Calu3 (cell line): ENCODE data around the gene RAB40B. TPM values are rescaled to one million over a fixed set of nuclear protein-coding genes. Genes with fewer than 3 reads are reported as not detected.

Source experiments
- BruUV-seq: library from RNA; stranded (reverse); fragments of 400-500 nt; replicated peaks from 2 replicates; lab custom pipeline; 2021; lab: Mats Ljungman, UMichigan
- CTCF ChIA-PET: fragments of 300-600 bp; sonication (Branson Sonifier 250); formaldehyde crosslinking; loops from one replicate; lab custom pipeline; 2022; ENCODE audit warnings: antibody characterized with exemption; lab: Charles Lee
- DNase-seq: peaks from one replicate; pipeline ENCODE4 v3.0.0; 2022
- H3K27ac Mint-ChIP-seq: one replicate; pipeline ENCODE4 v1.8.0; 2022; ENCODE audit warnings: mixed read lengths; ENCODE audit not compliant: unreplicated experiment
- H3K27me3 Mint-ChIP-seq: one replicate; pipeline ENCODE4 v1.8.0; 2022; ENCODE audit warnings: mixed read lengths; ENCODE audit not compliant: unreplicated experiment
- H3K36me3 Mint-ChIP-seq: one replicate; pipeline ENCODE4 v1.8.0; 2022; ENCODE audit warnings: mild to moderate bottlenecking, moderate library complexity, mixed read lengths; ENCODE audit not compliant: insufficient read depth, unreplicated experiment
- H3K4me1 Mint-ChIP-seq: one replicate; pipeline ENCODE4 v1.8.0; 2022; ENCODE audit warnings: mild to moderate bottlenecking, low read depth, mixed read lengths; ENCODE audit not compliant: unreplicated experiment
- H3K4me3 Mint-ChIP-seq: one replicate; pipeline ENCODE4 v1.8.0; 2022; ENCODE audit warnings: mild to moderate bottlenecking, low read depth, moderate library complexity, mixed read lengths; ENCODE audit not compliant: unreplicated experiment
- H3K9me3 Mint-ChIP-seq: one replicate; pipeline ENCODE4 v1.8.0; 2022; ENCODE audit warnings: low read depth, mixed read lengths; ENCODE audit not compliant: unreplicated experiment
- intact Hi-C: fragments of 100-400 bp; cut with micrococcal nuclease; formaldehyde crosslinking; loops from one replicate; pipeline ENCODE4 v1.10.0; 2022; ENCODE audit not compliant: unreplicated experiment
- total RNA-seq: library from RNA; stranded (reverse); gene quantifications from 2 replicates; pipeline ENCODE4 v1.2.3, GENCODE V29; 2022
- TF ChIP-seq, protein P1 (sequence below): fragments of 200-600 bp; IDR thresholded peaks from one replicate; pipeline ENCODE4 v1.8.0; 2022; ENCODE audit warnings: antibody characterized with exemption; ENCODE audit not compliant: unreplicated experiment

RAB40B gene
- total RNA-seq, 1 experiment from 2014 or later = 21.9 TPM

DNA sequence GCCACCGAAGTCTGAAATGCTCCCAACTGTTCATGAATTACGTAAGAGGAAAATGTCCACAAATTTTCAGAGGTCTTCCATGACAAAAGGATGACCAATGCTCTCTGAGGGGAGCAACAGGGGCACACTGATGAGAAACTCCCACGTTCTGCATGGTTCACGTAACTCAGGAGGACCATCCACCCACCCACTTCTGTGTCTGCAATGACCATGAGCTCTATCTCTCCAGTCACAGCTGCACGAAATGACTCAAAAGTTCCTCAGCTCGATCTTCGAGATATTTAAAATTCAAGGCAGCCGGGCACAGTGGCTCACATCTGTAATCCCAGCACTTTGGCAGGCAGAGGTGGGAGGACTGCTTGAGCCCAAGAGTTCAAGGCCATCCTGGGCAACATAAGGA is 66.0 kb downstream of the RAB40B start:
- Mint-ChIP-seq H3K36me3 (peaks cover 65% of the 10 kb centered on the region), H3K4me1 (peaks cover 26% of the 10 kb centered on the region), H3K4me3 (no peak overlapping the region), H3K27ac (no peak overlapping the region), H3K27me3 (peaks cover 7% of the 10 kb centered on the region), H3K9me3 (peaks cover 3% of the 10 kb centered on the region)
- no peak for DNase-seq
- CTCF ChIA-PET = no interaction called here
- TF ChIP-seq, protein P1, sequence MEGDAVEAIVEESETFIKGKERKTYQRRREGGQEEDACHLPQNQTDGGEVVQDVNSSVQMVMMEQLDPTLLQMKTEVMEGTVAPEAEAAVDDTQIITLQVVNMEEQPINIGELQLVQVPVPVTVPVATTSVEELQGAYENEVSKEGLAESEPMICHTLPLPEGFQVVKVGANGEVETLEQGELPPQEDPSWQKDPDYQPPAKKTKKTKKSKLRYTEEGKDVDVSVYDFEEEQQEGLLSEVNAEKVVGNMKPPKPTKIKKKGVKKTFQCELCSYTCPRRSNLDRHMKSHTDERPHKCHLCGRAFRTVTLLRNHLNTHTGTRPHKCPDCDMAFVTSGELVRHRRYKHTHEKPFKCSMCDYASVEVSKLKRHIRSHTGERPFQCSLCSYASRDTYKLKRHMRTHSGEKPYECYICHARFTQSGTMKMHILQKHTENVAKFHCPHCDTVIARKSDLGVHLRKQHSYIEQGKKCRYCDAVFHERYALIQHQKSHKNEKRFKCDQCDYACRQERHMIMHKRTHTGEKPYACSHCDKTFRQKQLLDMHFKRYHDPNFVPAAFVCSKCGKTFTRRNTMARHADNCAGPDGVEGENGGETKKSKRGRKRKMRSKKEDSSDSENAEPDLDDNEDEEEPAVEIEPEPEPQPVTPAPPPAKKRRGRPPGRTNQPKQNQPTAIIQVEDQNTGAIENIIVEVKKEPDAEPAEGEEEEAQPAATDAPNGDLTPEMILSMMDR = no peak
- intact Hi-C loops = no loop called here
- BruUV-seq = no TSS peak

DNA sequence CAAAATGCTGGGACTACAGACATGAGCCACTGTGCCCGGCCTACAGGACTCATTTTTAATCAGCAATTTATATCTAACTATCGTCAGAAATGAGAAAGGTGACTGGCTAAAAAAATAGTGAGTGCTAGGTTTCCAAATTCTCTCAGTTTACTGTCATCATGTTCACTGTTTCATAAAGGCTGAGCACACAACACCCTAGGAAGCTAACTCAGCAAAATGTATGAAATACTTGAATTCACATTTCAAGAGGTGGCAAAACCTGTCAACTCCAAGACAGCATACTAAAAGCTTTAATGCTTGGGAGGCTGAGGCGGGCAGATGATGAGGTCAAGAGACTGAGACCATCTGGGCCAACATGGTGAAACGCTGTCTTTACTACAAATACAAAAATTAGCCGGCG is 67.0 kb downstream of the RAB40B start:
- H3K27me3 Mint-ChIP-seq = peaks cover under 1% of the 10 kb centered on the region
- DNase-seq = no peak
- no peaks in the 10 kb centered on the region for H3K9me3 Mint-ChIP-seq
- peaks cover 17% of the 10 kb centered on the region for H3K4me1 Mint-ChIP-seq
- H3K4me3 Mint-ChIP-seq = no peak overlapping the region
- TF ChIP-seq, protein P1 = no peak
- H3K36me3 Mint-ChIP-seq = peaks cover 65% of the 10 kb centered on the region
- H3K27ac Mint-ChIP-seq = no peak overlapping the region
- intact Hi-C loops = no loop called here
- BruUV-seq = no TSS peak
- CTCF ChIA-PET = no interaction called here

DNA sequence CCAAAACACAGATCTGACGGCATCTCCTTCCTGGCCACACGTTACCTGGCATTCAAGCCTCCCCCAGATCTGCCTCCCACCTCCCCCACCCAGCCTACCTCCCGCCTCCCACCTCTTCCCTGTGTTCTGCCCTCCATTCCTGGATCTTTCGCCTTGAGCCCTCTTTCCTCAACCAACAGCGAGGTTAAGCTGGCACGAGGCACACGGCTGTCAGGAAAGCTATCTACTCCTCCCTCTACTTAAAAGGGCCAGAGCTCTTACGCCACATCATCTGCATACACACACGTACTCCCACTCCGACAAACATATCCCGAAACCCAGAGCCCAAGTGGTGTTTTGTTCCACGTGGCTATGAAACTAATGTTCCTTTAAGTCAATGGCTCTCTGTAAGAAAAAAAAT is 68.3 kb downstream of the RAB40B start:
- Mint-ChIP-seq H3K27me3 (no peaks in the 10 kb centered on the region), H3K4me3 (no peak overlapping the region), H3K27ac (peak overlapping the region; percentile 75), H3K9me3 (no peaks in the 10 kb centered on the region), H3K36me3 (peaks cover 68% of the 10 kb centered on the region), H3K4me1 (peaks cover 8% of the 10 kb centered on the region)
- TF ChIP-seq, protein P1 = no peak
- intact Hi-C loops = no loop called here
- DNase-seq = no peak
- CTCF ChIA-PET = no interaction called here
- no TSS peak for BruUV-seq

DNA sequence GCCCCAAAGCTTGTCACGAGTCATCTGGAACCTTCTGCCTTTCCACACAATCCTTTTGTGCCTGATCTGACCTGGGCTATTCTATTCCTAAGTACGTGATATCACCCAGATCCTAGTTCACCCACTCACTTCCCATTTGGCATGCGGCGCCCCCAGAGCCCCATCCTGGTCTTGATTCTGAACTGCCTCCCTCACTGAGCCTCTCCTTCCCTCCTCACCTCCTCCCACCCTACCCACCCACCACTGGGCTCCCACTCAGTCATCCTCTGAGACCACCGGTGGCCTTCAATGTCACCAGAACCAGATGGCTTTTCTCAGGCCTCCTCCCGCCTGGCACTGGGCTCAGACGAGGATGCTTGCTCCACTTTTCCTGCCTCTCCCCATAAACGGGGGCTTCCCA is 68.8 kb downstream of the RAB40B start:
- Mint-ChIP-seq H3K9me3 (no peaks in the 10 kb centered on the region), H3K36me3 (peaks cover 71% of the 10 kb centered on the region), H3K4me3 (no peak overlapping the region), H3K4me1 (peaks cover 4% of the 10 kb centered on the region), H3K27me3 (no peaks in the 10 kb centered on the region), H3K27ac (no peak overlapping the region)
- intact Hi-C loops = no loop called here
- DNase-seq = no peak
- TF ChIP-seq, protein P1 = no peak
- no TSS peak for BruUV-seq
- CTCF ChIA-PET = no interaction called here

DNA sequence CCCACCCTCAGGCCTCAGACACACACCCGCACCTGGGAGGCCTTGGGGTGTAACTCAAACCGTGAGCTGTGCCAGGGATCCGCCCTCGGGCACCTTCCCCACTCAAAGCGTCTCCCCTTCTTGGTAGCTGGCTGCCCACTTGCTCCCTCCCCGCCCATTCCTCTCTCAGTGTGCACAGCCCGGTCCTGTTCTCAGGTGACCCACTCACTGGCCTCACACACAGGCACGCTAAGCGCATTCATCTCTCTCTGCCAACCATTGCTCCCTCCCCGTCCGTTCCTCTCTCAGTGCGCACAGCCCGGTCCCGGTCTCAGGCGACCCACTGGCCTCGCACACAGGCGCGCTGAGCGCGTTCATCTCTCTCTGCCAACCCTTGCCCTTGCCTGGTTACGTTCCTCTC is 71.1 kb downstream of the RAB40B start:
- TF ChIP-seq, protein P1 = no peak
- H3K9me3 Mint-ChIP-seq = no peaks in the 10 kb centered on the region
- H3K27ac Mint-ChIP-seq = no peak overlapping the region
- H3K36me3 Mint-ChIP-seq = peaks cover 72% of the 10 kb centered on the region
- DNase-seq = no peak
- BruUV-seq = no TSS peak
- H3K4me3 Mint-ChIP-seq = no peak overlapping the region
- H3K27me3 Mint-ChIP-seq = no peaks in the 10 kb centered on the region
- H3K4me1 Mint-ChIP-seq = no peaks in the 10 kb centered on the region
- intact Hi-C loops = no loop called here
- CTCF ChIA-PET = no interaction called here
